ENCODE data around the gene CAMK2D. TPM values are rescaled to one million over a fixed set of nuclear protein-coding genes. Genes with fewer than 3 reads are reported as not detected.
A peak's percentile ranks its signal among the peaks of the same experiment; 100 is the strongest.

Gene CAMK2D
- polyA plus RNA-seq, 3 donors = 10.4 to 30.6 (median 19.6) TPM

DNA sequence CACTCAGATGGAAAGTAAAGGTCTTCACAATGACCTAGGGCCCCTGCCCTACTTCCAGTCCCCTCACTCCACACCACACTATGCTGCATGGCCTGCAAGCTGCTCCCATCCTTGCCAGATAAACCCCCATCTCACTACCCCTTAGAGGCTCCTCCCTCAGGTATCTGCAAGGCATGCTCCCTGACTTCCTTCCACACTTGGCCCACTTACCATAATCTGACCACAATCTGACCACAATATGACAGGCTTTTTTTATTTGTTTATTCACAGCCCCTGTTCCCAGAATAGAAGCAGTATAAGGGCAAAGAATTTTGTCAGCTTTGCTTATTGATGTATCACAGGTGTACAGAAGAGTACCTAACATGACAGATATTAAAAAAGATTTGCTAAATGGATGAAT is 124.7 kb downstream of the CAMK2D start:
- peak overlapping the region in 1 of 2 donors; percentile 26 for H3K4me3 Mint-ChIP-seq
- intact Hi-C loops (cut with micrococcal nuclease) = no loop called here
- H3K36me3 Mint-ChIP-seq = no peaks in the 10 kb centered on the region
- H3K27me3 Mint-ChIP-seq (ENCODE audit: low read depth in 3 of 3) = peaks cover 0 to 2% (median 0%) of the 10 kb centered on the region in 3 donors
- no peak overlapping the region for H3K4me3 ChIP-seq (replicated peaks in 1 of 3; ENCODE audit: low read depth in 2 of 3, low read length in 3 of 3)
- TF ChIP-seq, protein P1, sequence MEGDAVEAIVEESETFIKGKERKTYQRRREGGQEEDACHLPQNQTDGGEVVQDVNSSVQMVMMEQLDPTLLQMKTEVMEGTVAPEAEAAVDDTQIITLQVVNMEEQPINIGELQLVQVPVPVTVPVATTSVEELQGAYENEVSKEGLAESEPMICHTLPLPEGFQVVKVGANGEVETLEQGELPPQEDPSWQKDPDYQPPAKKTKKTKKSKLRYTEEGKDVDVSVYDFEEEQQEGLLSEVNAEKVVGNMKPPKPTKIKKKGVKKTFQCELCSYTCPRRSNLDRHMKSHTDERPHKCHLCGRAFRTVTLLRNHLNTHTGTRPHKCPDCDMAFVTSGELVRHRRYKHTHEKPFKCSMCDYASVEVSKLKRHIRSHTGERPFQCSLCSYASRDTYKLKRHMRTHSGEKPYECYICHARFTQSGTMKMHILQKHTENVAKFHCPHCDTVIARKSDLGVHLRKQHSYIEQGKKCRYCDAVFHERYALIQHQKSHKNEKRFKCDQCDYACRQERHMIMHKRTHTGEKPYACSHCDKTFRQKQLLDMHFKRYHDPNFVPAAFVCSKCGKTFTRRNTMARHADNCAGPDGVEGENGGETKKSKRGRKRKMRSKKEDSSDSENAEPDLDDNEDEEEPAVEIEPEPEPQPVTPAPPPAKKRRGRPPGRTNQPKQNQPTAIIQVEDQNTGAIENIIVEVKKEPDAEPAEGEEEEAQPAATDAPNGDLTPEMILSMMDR (IDR thresholded peaks at IDR 0.05) = no peak
- H3K4me1 Mint-ChIP-seq = peaks cover 19% of the 10 kb centered on the region
- H2AFZ ChIP-seq (ENCODE audit: insufficient read depth, low read depth, low read length, poor library complexity, severe bottlenecking) = no peak overlapping the region
- H3K9me3 Mint-ChIP-seq = no peaks in the 10 kb centered on the region
- no peak overlapping the region for H3K4me2 ChIP-seq (replicated peaks; ENCODE audit: extremely low read depth, low read length, poor library complexity, severe bottlenecking)
- no peak overlapping the region for H3K27ac ChIP-seq (ENCODE audit: low read depth in 1 of 2, low read length in 2 of 2)
- no peaks in the 10 kb centered on the region for H3K36me3 ChIP-seq (replicated peaks in 1 of 2; ENCODE audit: control insufficient read depth in 1 of 2, insufficient read depth in 2 of 2, low read length in 2 of 2)
- H3K9ac ChIP-seq (ENCODE audit: insufficient read depth, low read length, poor library complexity, severe bottlenecking) = no peak overlapping the region
- no peaks in the 10 kb centered on the region for H3K27me3 ChIP-seq (ENCODE audit: control insufficient read depth in 2 of 2, insufficient read depth in 2 of 2, low read length in 2 of 2)
- H3K79me2 ChIP-seq (ENCODE audit: insufficient read depth, low read length) = no peaks in the 10 kb centered on the region
- H3K9me3 ChIP-seq (replicated peaks in 1 of 2; ENCODE audit: control insufficient read depth in 1 of 2, insufficient read depth in 1 of 2, low read length in 2 of 2) = no peaks in the 10 kb centered on the region
- H3K27ac Mint-ChIP-seq = peak overlapping the region in 1 of 7 donors; percentile 27
- peak in 1 of 3 donors; percentile 3 for DNase-seq
- peaks cover 78% of the 10 kb centered on the region for H4K20me1 ChIP-seq (ENCODE audit: insufficient read depth, low read length)
- peaks cover 5 to 6% of the 10 kb centered on the region in 2 donors for H3K4me1 ChIP-seq (ENCODE audit: control insufficient read depth in 1 of 2, insufficient read depth in 2 of 2, low read length in 2 of 2)

DNA sequence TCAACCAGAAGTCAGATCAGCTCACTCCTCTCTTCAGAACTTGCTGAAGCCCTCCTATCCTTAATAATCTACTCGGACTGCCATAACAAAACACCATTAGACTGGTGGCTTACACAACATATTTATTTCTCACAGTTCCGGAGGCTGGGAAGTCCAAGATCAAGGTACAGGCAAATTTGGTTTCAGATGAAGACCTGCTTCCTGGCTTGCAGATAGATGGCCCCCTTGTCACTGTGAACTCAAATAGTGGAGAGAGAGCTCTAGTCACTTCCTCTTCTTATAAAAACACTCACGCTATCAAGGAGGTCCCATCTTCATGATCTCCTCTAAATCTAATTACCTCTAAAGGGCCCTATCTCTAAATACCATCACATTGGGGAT is 125.1 kb downstream of the CAMK2D start:
- H3K27me3 Mint-ChIP-seq (ENCODE audit: low read depth in 3 of 3) = peaks cover 0 to 2% (median 0%) of the 10 kb centered on the region in 3 donors
- no peak overlapping the region for H3K9ac ChIP-seq (ENCODE audit: insufficient read depth, low read length, poor library complexity, severe bottlenecking)
- peak; percentile 2 to 23 (median 2) for DNase-seq
- no peaks in the 10 kb centered on the region for H3K9me3 Mint-ChIP-seq
- 80% methylated on average over 1 of the region's 3 CpGs for WGBS (ENCODE audit: insufficient coverage)
- H3K27ac Mint-ChIP-seq = no peak overlapping the region
- H3K4me3 ChIP-seq (replicated peaks in 1 of 3; ENCODE audit: low read depth in 2 of 3, low read length in 3 of 3) = no peak overlapping the region
- no peak overlapping the region for H3K4me2 ChIP-seq (replicated peaks; ENCODE audit: extremely low read depth, low read length, poor library complexity, severe bottlenecking)
- H3K36me3 Mint-ChIP-seq = no peaks in the 10 kb centered on the region
- no peaks in the 10 kb centered on the region for H3K27me3 ChIP-seq (ENCODE audit: control insufficient read depth in 2 of 2, insufficient read depth in 2 of 2, low read length in 2 of 2)
- H3K79me2 ChIP-seq (ENCODE audit: insufficient read depth, low read length) = no peaks in the 10 kb centered on the region
- no peak overlapping the region for H3K27ac ChIP-seq (ENCODE audit: low read depth in 1 of 2, low read length in 2 of 2)
- peaks cover 19% of the 10 kb centered on the region for H3K4me1 Mint-ChIP-seq
- TF ChIP-seq, protein P1 (IDR thresholded peaks at IDR 0.05) = peak; percentile 21
- no peaks in the 10 kb centered on the region for H3K9me3 ChIP-seq (replicated peaks in 1 of 2; ENCODE audit: control insufficient read depth in 1 of 2, insufficient read depth in 1 of 2, low read length in 2 of 2)
- no peak overlapping the region for H2AFZ ChIP-seq (ENCODE audit: insufficient read depth, low read depth, low read length, poor library complexity, severe bottlenecking)
- H3K4me1 ChIP-seq (ENCODE audit: control insufficient read depth in 1 of 2, insufficient read depth in 2 of 2, low read length in 2 of 2) = peaks cover 5 to 6% of the 10 kb centered on the region in 2 donors
- peaks cover 82% of the 10 kb centered on the region for H4K20me1 ChIP-seq (ENCODE audit: insufficient read depth, low read length)
- H3K36me3 ChIP-seq (replicated peaks in 1 of 2; ENCODE audit: control insufficient read depth in 1 of 2, insufficient read depth in 2 of 2, low read length in 2 of 2) = no peaks in the 10 kb centered on the region
- no peak overlapping the region for H3K4me3 Mint-ChIP-seq
- intact Hi-C loops (cut with micrococcal nuclease) = no loop called here

Data from CD14-positive monocyte (primary cell).